ENCODE measurements around the gene PARD6G. TPM values are rescaled to one million over a fixed set of nuclear protein-coding genes. Genes with fewer than 3 reads are reported as not detected.
A peak's percentile ranks its signal among the peaks of the same experiment; 100 is the strongest.

Gene PARD6G
- total RNA-seq, 1 donor from 2014 or later, result 29.6 TPM

DNA sequence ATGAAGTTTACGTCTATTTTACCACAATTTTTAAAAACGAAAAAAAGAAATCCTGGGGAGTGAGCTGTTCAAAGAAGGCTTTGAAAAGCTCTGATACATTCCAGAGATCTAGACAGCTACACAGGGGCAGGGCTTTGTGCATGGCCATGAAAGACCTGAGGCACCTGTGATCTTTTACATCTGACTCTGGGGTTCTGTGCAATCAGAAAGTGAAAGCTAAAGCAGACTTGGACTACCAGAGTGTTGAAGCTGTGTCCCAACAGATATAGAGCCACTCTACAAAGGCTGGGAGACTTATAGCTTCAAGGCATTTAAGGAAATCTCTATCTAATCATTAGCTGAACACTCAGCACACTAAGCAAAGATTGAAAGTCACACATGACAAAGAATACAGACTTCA is 34.1 kb downstream of the PARD6G start:
- no peaks in the 10 kb centered on the region for H3K9me3 Mint-ChIP-seq (ENCODE audit: unreplicated experiment)
- no peak overlapping the region for H3K4me3 Mint-ChIP-seq (ENCODE audit: unreplicated experiment)
- Histone ChIP-seq H3K27ac (ENCODE audit: low read depth, low read length) (no peak overlapping the region), H3K4me2 (ENCODE audit: low read length) (no peak overlapping the region), H4K20me1 (ENCODE audit: insufficient read depth, low read length) (peaks cover 6% of the 10 kb centered on the region), H3K36me3 (ENCODE audit: insufficient read depth, low read length) (no peaks in the 10 kb centered on the region), H3K9me3 (ENCODE audit: insufficient read depth, low read depth, low read length) (no peaks in the 10 kb centered on the region), H2AFZ (ENCODE audit: low read depth, low read length) (no peak overlapping the region), H3K27me3 (ENCODE audit: insufficient read depth, low read length) (no peaks in the 10 kb centered on the region), H3K9ac (ENCODE audit: low read length) (no peak overlapping the region), H3K4me3 (ENCODE audit: insufficient read depth, low read depth, low read length) (no peak overlapping the region), H3K4me1 (ENCODE audit: insufficient read depth, low read length) (no peaks in the 10 kb centered on the region), H3K79me2 (ENCODE audit: insufficient read depth, low read length) (no peaks in the 10 kb centered on the region)
- FAIRE-seq, result no peak
- H3K27ac Mint-ChIP-seq (ENCODE audit: unreplicated experiment), result no peak overlapping the region
- peaks cover 21% of the 10 kb centered on the region for H3K4me1 Mint-ChIP-seq (ENCODE audit: low read depth, unreplicated experiment)
- TF ChIP-seq CTCF (IDR thresholded peaks at IDR 0.05; ENCODE audit: insufficient read depth, low read depth, low read length) (no peak), EZH2 (IDR thresholded peaks at IDR 0.05; ENCODE audit: insufficient read depth, low read length) (no peak)
- no peaks in the 10 kb centered on the region for H3K27me3 Mint-ChIP-seq (ENCODE audit: low read depth, unreplicated experiment)
- DNase-seq (ENCODE audit: low read depth), result no peak
- H3K36me3 Mint-ChIP-seq (ENCODE audit: low read depth, unreplicated experiment), result peaks cover 3% of the 10 kb centered on the region

DNA sequence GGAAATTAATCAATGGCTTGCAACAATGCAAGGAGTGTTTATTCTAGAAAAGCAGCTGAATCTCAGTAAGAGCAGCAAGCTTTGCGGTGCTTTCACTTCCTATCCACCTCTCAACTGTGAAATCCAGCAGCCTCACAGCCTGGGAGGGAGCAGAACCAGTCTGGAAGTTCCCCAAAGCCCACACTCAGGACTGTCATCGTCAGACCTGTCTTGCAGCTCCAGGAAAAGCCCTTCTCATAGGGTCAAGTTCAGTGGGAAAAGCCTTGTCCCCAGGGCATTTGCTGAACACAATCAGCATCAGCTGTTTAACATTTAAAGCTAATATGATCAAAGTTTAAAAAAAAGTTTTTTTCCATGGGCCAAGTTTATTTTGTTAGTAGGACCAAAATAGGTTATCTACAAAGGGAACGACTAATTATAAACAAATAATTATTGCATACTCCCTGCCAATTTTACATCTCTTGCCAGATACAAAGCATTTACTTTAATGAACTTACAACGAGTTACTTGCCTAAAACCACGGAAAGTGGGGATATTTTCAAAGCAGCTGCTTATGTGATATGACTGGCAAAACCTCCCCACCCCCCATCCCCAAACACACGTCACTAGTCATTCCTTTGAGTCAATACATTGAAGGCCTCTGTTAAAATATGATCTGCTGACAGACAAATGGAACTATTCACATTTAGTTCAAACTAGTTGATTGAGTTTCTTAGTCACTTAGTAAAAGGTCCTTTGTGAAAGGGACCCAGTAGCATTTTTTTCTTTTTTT is 36.8 kb downstream of the PARD6G start:
- Histone ChIP-seq H2AFZ (ENCODE audit: low read depth, low read length) (no peak overlapping the region), H3K4me1 (ENCODE audit: insufficient read depth, low read length) (no peaks in the 10 kb centered on the region), H3K9me3 (ENCODE audit: insufficient read depth, low read depth, low read length) (no peaks in the 10 kb centered on the region), H4K20me1 (ENCODE audit: insufficient read depth, low read length) (peaks cover 7% of the 10 kb centered on the region), H3K27me3 (ENCODE audit: insufficient read depth, low read length) (no peaks in the 10 kb centered on the region), H3K4me3 (ENCODE audit: insufficient read depth, low read depth, low read length) (no peak overlapping the region), H3K79me2 (ENCODE audit: insufficient read depth, low read length) (no peaks in the 10 kb centered on the region), H3K36me3 (ENCODE audit: insufficient read depth, low read length) (no peaks in the 10 kb centered on the region), H3K27ac (ENCODE audit: low read depth, low read length) (no peak overlapping the region), H3K9ac (ENCODE audit: low read length) (no peak overlapping the region), H3K4me2 (ENCODE audit: low read length) (peak overlapping the region; percentile 4)
- DNase-seq (ENCODE audit: low read depth) (no peak), FAIRE-seq (no peak)
- H3K27ac Mint-ChIP-seq (ENCODE audit: unreplicated experiment), result peak overlapping the region; percentile 73
- no peaks in the 10 kb centered on the region for H3K9me3 Mint-ChIP-seq (ENCODE audit: unreplicated experiment)
- H3K27me3 Mint-ChIP-seq (ENCODE audit: low read depth, unreplicated experiment), result no peaks in the 10 kb centered on the region
- no peaks in the 10 kb centered on the region for H3K36me3 Mint-ChIP-seq (ENCODE audit: low read depth, unreplicated experiment)
- TF ChIP-seq CTCF (IDR thresholded peaks at IDR 0.05; ENCODE audit: insufficient read depth, low read depth, low read length), result no peak
- peaks cover 21% of the 10 kb centered on the region for H3K4me1 Mint-ChIP-seq (ENCODE audit: low read depth, unreplicated experiment)
- H3K4me3 Mint-ChIP-seq (ENCODE audit: unreplicated experiment), result no peak overlapping the region

GRCh38 chr18:80208620-80209019 is 38.7 kb downstream of the PARD6G start:
- no peaks in the 10 kb centered on the region for H3K4me1 ChIP-seq (ENCODE audit: insufficient read depth, low read length)
- no peak for FAIRE-seq
- no peak overlapping the region for H3K27ac Mint-ChIP-seq (ENCODE audit: unreplicated experiment)
- H3K79me2 ChIP-seq (ENCODE audit: insufficient read depth, low read length), result no peaks in the 10 kb centered on the region
- no peak overlapping the region for H3K4me3 Mint-ChIP-seq (ENCODE audit: unreplicated experiment)
- peaks cover 13% of the 10 kb centered on the region for H4K20me1 ChIP-seq (ENCODE audit: insufficient read depth, low read length)
- no peaks in the 10 kb centered on the region for H3K9me3 ChIP-seq (ENCODE audit: insufficient read depth, low read depth, low read length)
- no peak overlapping the region for H3K4me3 ChIP-seq (ENCODE audit: insufficient read depth, low read depth, low read length)
- no peak for TF ChIP-seq CTCF (IDR thresholded peaks at IDR 0.05; ENCODE audit: insufficient read depth, low read depth, low read length)
- TF ChIP-seq EZH2 (IDR thresholded peaks at IDR 0.05; ENCODE audit: insufficient read depth, low read length), result no peak
- H3K36me3 ChIP-seq (ENCODE audit: insufficient read depth, low read length), result no peaks in the 10 kb centered on the region
- H3K27me3 Mint-ChIP-seq (ENCODE audit: low read depth, unreplicated experiment), result no peaks in the 10 kb centered on the region
- no peaks in the 10 kb centered on the region for H3K27me3 ChIP-seq (ENCODE audit: insufficient read depth, low read length)
- H3K4me2 ChIP-seq (ENCODE audit: low read length), result no peak overlapping the region
- H3K9me3 Mint-ChIP-seq (ENCODE audit: unreplicated experiment), result no peaks in the 10 kb centered on the region
- no peak for DNase-seq (ENCODE audit: low read depth)
- H3K9ac ChIP-seq (ENCODE audit: low read length), result no peak overlapping the region
- H3K27ac ChIP-seq (ENCODE audit: low read depth, low read length), result no peak overlapping the region
- peaks cover 21% of the 10 kb centered on the region for H3K4me1 Mint-ChIP-seq (ENCODE audit: low read depth, unreplicated experiment)
- H3K36me3 Mint-ChIP-seq (ENCODE audit: low read depth, unreplicated experiment), result no peaks in the 10 kb centered on the region
- H2AFZ ChIP-seq (ENCODE audit: low read depth, low read length), result no peak overlapping the region

Data from astrocyte (in vitro differentiated cells and primary cell).